GM19043 (cell line): ENCODE results near the gene NSF.
"Not testable (repeated sequence)": the region's sequence is repeated elsewhere in the genome, so short reads cannot be mapped to it uniquely, and the experiment has no call there.

Experiments
- ATAC-seq: cut with Tn5 transposase; IDR thresholded peaks from one replicate; pipeline ENCODE4 v1.9.1; 2021; ENCODE audit warnings: low read depth; ENCODE audit not compliant: unreplicated experiment

The NSF gene

GRCh38 chr17:46745376-46745775 is 154.9 kb downstream of the NSF start:
- no peak for ATAC-seq

DNA sequence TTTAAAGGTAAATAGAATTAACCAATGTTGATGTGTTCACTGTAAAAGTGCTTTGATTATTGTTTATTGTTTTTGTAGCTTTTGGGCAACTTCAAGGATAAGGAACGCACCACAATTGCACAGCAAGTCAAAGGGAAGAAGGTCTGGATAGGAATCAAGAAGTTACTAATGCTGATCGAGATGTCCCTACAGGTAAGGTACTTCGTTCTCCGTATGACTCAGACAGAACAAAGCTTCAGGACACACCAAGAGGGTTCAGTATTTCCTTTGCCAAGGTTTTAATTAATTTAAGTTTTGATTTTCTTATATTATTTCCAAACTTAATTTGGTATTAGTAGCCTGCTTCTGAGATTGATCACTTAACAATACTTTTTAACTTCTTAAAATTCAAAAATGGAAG is 161.0 kb downstream of the NSF start:
- no peak for ATAC-seq

- no peak for ATAC-seq
Observed at GRCh38 chr17:46753776-46754175, 163.3 kb downstream of the NSF start.

DNA sequence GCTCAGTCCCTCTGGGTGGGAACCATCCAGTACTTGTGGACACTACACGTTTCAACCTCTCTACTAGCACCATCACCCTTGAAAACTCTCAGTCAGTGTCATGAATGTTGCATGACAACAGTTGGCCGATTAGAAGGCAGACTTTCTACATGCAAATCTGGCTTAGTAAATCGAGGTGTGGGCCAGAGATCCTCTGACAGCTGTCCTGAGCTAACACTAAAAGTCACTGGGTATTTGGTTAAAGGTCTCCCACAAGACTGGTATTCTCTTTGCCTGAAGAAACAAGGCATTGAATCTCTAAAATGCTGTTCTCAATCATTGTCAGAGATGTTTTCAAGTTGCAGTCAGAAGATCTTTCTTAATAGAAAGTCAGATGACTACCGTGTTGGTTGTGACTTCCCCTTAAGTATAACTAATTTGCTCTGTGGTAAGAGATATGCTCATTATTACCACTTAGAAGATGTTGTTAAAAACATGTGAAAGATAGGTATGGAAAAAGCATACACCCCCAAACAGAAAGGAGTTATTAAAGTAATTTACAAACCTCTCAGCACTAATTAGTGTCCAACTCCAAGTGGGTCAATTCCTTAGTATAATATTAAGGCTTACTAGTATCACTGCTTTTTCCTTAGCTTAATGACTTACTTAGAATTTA is 165.7 kb downstream of the NSF start:
- no peak for ATAC-seq

GRCh38 chr17:46756861-46757260 is 166.4 kb downstream of the NSF start:
- ATAC-seq = no peak

GRCh38 chr17:46757588-46757987 is 167.1 kb downstream of the NSF start:
- not testable (repeated sequence) for ATAC-seq

DNA sequence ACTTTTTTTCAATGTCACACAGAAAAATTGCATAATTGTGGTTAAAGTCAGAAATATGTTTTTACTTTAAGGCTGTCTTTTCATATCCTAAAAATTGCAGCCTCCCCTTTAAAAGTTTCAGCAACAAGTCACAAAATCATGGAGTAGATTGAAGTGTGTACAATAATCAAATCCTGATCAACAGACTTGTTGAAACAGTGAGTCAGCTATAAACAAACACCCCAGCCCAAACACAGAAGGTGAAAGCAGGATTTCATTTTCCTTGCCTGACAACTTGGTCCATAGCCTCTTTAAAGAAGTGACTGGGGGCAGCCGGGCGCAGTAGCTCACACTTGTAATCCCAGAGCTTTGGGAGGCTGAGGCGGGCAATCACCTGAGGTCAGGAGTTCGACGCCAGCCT is 168.1 kb downstream of the NSF start:
- no peak for ATAC-seq

- no peak for ATAC-seq
Observed at GRCh38 chr17:46759141-46759540, 168.7 kb downstream of the NSF start.

- ATAC-seq = no peak
Observed at GRCh38 chr17:46763416-46763815, 172.9 kb downstream of the NSF start.

DNA sequence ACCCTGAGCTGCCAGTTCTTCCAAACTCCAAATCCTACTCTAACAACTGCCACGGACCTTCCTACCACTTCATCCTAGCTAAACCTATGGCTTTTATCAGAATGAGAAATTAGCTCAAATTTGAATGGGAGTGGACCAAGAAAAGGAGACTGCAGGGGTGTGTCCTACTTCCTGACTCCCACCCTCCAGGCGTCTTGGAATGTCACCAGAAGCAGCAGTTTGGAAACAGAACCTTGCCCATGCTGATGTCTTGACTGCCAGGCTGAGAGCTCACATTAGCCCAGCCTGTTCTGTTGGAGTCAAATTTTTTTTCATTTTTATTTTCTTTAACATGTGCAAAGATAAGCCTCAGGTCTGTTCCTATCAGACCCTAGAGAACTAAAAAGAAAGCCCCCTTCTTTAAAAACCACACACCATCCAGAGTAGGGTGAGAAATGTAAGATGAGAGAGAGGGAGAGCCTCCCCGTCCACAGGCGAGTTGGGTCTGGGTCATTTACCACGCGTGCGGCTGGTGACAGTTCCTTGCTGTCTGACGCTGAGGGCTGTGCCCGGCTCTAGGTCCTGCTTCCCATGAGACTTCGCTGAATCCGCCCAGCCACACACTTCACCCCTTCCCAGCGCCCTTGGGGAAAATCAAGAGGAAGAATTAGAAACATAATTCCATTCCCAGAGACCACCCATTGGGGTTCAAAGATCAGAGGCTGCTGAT is 173.7 kb downstream of the NSF start:
- ATAC-seq = no peak

DNA sequence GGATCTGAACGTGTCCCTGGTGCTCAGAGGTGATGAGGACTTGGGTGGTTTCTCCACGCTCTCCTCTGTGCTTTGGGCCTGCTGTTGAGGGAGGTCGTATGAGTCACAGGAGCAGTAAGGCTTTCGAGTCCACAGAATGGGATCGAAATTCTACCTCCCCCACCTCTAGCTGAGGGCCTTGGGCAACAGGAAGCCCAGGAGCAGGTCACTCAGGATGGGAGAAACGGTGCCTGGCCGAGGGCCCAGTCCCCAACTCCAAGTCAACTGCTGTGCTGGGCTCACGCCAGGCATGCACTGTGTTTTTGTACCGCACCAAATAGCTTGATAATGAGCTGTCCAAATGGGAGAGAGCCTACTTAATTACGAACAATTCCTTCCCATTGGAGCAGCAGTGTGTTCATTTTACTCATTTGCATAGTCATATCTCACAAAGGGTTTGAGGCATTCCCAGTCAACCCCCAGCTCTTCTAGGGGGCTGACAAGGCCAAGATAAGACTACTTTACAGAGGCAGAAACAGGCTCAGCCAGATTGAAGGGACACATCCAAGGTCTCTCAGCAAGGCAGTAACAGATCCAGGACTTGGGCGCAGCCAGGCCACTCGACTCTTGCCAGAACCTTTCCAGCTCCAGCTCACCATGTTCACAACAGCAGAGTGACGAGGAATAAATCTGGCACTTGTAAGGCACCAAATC is 174.4 kb downstream of the NSF start:
- no peak for ATAC-seq

GRCh38 chr17:46765453-46765852 is 175.0 kb downstream of the NSF start:
- no peak for ATAC-seq

DNA sequence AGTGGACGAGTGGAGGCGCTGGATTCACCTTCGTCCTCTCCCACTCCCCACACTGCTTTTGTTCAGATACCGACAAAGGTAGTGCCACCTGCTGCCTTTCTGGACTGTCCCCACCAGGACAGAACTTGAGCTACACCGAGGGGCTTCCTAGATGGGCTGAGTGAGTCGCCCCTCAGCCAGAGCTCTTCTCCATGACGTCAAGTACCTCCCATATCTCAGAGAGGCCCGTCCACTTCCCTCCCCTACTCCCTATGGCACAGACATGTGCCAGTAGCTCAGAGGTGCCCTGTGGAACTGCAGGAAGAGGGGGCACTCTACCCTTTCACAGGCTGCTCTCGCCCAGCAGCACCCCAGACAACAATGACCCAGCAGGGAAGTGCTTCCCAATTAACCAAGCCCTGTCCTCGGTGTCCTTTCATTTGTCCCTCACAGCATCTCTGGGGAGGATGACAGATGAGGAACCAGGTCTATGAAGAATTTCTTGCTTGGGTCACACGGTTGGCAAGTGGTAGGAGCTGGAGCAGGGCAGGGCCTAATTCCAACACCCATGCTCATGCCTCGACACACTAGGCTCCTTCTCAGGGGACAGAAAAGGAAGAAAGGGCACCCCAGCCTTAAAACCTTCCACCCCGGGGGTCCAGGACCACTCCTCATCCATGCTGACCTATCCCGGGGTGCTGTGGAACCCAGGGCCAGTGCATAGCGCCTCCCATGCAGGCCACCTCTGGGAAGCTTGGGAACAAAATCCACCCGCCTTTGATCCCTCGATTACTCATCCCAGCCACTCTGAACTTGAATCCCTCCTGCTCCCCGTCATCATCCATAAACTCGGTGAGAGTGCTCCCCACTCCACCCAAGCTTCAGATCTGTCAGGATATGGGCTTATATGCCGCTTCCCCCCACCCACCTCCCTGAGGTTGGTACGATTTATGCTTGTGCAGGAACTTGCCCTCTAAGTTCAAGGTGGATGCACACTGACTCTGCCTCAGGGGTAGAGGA is 176.3 kb downstream of the NSF start:
- no peak for ATAC-seq

DNA sequence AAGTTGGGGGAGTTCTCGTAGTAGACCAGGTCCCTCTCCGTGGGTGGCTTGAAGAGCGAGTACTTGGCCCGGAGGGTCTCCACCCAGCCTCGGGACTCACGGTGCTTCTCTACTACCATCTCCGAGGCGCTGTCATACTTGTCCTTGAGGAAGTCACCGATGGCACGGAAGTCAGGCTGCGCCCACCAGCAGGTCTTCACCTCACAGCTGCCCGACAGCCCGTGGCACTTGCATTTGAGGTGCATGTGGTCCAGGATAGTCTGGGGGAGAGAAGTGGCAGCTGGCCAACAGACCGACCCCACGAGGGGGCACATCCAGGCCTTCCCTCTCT is 178.0 kb downstream of the NSF start:
- no peak for ATAC-seq

DNA sequence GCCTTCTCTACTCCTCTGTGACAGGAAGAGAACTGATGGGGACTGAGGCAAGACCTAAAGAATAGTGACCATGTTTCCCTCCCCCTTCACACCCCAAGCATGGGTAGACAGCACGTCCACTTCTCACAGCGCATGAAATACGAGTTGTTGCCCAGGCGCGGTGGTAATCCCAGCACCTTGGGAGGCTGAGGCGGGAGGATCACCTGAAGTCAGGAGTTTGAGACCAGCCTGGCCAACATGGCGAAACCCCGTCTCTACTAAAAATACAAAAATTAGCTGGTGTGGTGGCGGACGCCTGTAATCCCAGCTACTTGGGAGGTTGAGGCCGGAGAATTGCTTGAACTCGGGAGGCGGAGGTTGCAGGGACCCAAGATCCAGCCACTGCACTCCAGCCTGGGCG is 178.4 kb downstream of the NSF start:
- not testable (repeated sequence) for ATAC-seq

- ATAC-seq = no peak
Observed at GRCh38 chr17:46769531-46770438, 179.3 kb downstream of the NSF start.

DNA sequence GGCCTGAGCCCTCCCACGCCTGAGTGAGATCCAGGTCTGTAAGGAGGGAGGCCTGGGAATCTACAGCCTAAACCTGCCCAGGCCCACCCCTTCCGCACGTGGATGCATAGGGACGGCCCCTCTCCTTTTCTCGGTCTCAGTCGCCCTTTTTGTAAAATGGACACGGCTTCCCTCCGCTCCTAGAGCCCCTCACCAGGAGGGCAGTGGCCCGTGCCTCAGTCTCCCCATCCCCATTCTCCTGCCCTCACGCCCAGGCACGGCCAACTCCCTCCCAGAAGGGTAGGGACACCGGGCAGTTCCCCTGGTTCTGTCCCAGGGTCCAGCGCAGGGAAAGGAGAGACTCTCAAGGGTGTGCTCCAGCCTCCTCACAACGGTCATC is 180.0 kb downstream of the NSF start:
- ATAC-seq = no peak

- ATAC-seq = no peak
Observed at GRCh38 chr17:46770818-46771560, 180.5 kb downstream of the NSF start.
